H1 (cell line): ENCODE data around the gene POLE. TPM values are rescaled to one million over a fixed set of nuclear protein-coding genes. Genes with fewer than 3 reads are reported as not detected.
A peak's percentile ranks its signal among the peaks of the same experiment; 100 is the strongest.

Experiments
- CTCF ChIA-PET: fragments of 300-600 bp; sonication (Branson Sonifier 250); formaldehyde crosslinking; loops from one replicate; lab custom pipeline; 2021; ENCODE audit not compliant: partially characterized antibody; lab: Charles Lee
- POLR2A ChIA-PET: fragments of 300-600 bp; sonication (Branson Sonifier 250); formaldehyde crosslinking; loops from one replicate; lab custom pipeline; 2021; ENCODE audit warnings: inconsistent platforms; ENCODE audit not compliant: partially characterized antibody; lab: Charles Lee
- DNase-seq, 2 experiments: peaks; one replicate each; pipeline versions ENCODE4 v3.0.0 to v3.0.0-alpha.2; 2010 to 2022; ENCODE audit warnings: low spot score in 2 of 2, low read depth in 1 of 2, mixed read lengths in 1 of 2
- FAIRE-seq: peaks from 2 replicates; lab custom pipeline; 2011; peaks lifted over from hg19 to GRCh38; lab: Jason Lieb, UNC
- H2AFZ ChIP-seq: 2 replicates; pipeline ENCODE4 v1.8.1; 2012; ENCODE audit warnings: low read length, inconsistent platforms
- H2AK5ac ChIP-seq: 2 replicates; pipeline ENCODE4 v1.6.1; 2013; ENCODE audit warnings: low read depth, low read length
- H2BK120ac ChIP-seq: replicated peaks from 2 replicates; pipeline ENCODE3; 2013; ENCODE audit warnings: low read depth, low read length, inconsistent platforms
- H2BK12ac ChIP-seq: 2 replicates; pipeline ENCODE4 v1.6.1; 2013; ENCODE audit warnings: low read depth, low read length
- H2BK15ac ChIP-seq: 2 replicates; pipeline ENCODE4 v1.6.1; 2013; ENCODE audit warnings: low read length
- H2BK20ac ChIP-seq: 2 replicates; pipeline ENCODE4 v1.6.1; 2013; ENCODE audit warnings: low read length
- H2BK5ac ChIP-seq: 2 replicates; pipeline ENCODE4 v1.6.1; 2013; ENCODE audit warnings: low read depth, low read length
- H3K14ac ChIP-seq: 2 replicates; pipeline ENCODE4 v1.6.1; 2013; ENCODE audit warnings: inconsistent platforms; ENCODE audit not compliant: insufficient read length
- H3K18ac ChIP-seq: 2 replicates; pipeline ENCODE4 v1.6.1; 2013; ENCODE audit warnings: low read length; ENCODE audit errors: extremely low read depth
- H3K23ac ChIP-seq: 2 replicates; pipeline ENCODE4 v1.6.1; 2013; ENCODE audit warnings: inconsistent platforms; ENCODE audit not compliant: insufficient read length
- H3K23me2 ChIP-seq: 2 replicates; pipeline ENCODE4 v1.6.1; 2013; ENCODE audit warnings: low read depth, low read length
- H3K27ac ChIP-seq: 2 replicates; pipeline ENCODE4 v1.6.1; 2011; ENCODE audit warnings: low read depth, low read length, inconsistent platforms
- H3K27me3 ChIP-seq, 4 experiments: replicated peaks in 1 of 4; 1 replicate in 1 of 4; 2 replicates in 3 of 4; pipeline versions ENCODE4 v1.6.1 to v1.8.1; 2011 to 2013; ENCODE audit warnings: low read length in 3 of 4, mild to moderate bottlenecking in 3 of 4, inconsistent platforms in 2 of 4, mixed read lengths in 2 of 4, moderate library complexity in 1 of 4; ENCODE audit not compliant: control insufficient read depth in 3 of 4, insufficient read depth in 3 of 4; ENCODE audit errors: extremely low read depth in 1 of 4
- H3K36me3 ChIP-seq, 4 experiments: 2 replicates each; pipeline versions ENCODE4 v1.6.1 to v1.8.1; 2011 to 2013; ENCODE audit warnings: mild to moderate bottlenecking in 4 of 4, low read length in 3 of 4, moderate library complexity in 2 of 4, control low read depth in 1 of 4, inconsistent platforms in 1 of 4; ENCODE audit not compliant: insufficient read depth in 4 of 4, control insufficient read depth in 2 of 4
- H3K4ac ChIP-seq: replicated peaks from 2 replicates; pipeline ENCODE3; 2013; ENCODE audit warnings: low read length, low read depth, mixed read lengths, inconsistent platforms; ENCODE audit not compliant: insufficient read length
- H3K4me1 ChIP-seq, 4 experiments: replicated peaks in 1 of 4; 1 replicate in 1 of 4; 2 replicates in 3 of 4; pipeline versions ENCODE4 v1.6.1 to v1.8.1; 2011 to 2013; ENCODE audit warnings: low read length in 3 of 4, inconsistent platforms in 2 of 4, mixed read lengths in 1 of 4; ENCODE audit not compliant: insufficient read depth in 4 of 4, control insufficient read depth in 3 of 4
- H3K4me2 ChIP-seq, 2 experiments: 2 replicates each; pipeline versions ENCODE4 v1.6.1 to v1.8.1; 2011 to 2013; ENCODE audit warnings: low read depth in 2 of 2, low read length in 2 of 2, control low read depth in 1 of 2, inconsistent platforms in 1 of 2, mild to moderate bottlenecking in 1 of 2; ENCODE audit not compliant: insufficient read depth in 1 of 2
- H3K4me3 ChIP-seq, 4 experiments: fragments of 200-600, 300-600 bp in 1 of 4; sonication (generic), shearing (Covaris generic), sonication (Bioruptor Twin) in 1 of 4; 2 replicates each; pipeline versions ENCODE4 v1.5.1 to v1.8.1; 2011 to 2016; ENCODE audit warnings: low read length in 4 of 4, low read depth in 3 of 4, control low read depth in 2 of 4, inconsistent platforms in 2 of 4, mild to moderate bottlenecking in 2 of 4, mixed read lengths in 1 of 4, moderate library complexity in 1 of 4; ENCODE audit not compliant: insufficient read depth in 2 of 4; ENCODE audit errors: extremely low read depth in 1 of 4
- H3K56ac ChIP-seq: replicated peaks from 2 replicates; pipeline ENCODE3; 2013; ENCODE audit warnings: low read depth, mild to moderate bottlenecking, mixed read lengths, low read length, inconsistent platforms; ENCODE audit not compliant: insufficient read length
- H3K79me1 ChIP-seq: 2 replicates; pipeline ENCODE4 v1.6.1; 2013; ENCODE audit warnings: low read depth, low read length, control low read depth
- H3K79me2 ChIP-seq, 2 experiments: 2 replicates each; pipeline versions ENCODE4 v1.6.1 to v1.8.1; 2012 to 2013; ENCODE audit warnings: low read length in 2 of 2, mild to moderate bottlenecking in 2 of 2, inconsistent platforms in 1 of 2; ENCODE audit not compliant: insufficient read depth in 2 of 2, control insufficient read depth in 1 of 2
- H3K9ac ChIP-seq, 4 experiments: replicated peaks in 1 of 4; 1 replicate in 1 of 4; 2 replicates in 3 of 4; pipeline versions ENCODE4 v1.6.1 to v1.8.1; 2011 to 2013; ENCODE audit warnings: low read depth in 3 of 4, low read length in 3 of 4, control low read depth in 2 of 4, mild to moderate bottlenecking in 2 of 4, moderate library complexity in 2 of 4, inconsistent platforms in 1 of 4; ENCODE audit errors: extremely low read depth in 1 of 4
- H3K9me3 ChIP-seq, 2 experiments: 2 replicates each; pipeline versions ENCODE4 v1.6.1 to v1.8.1; 2012 to 2013; ENCODE audit warnings: mild to moderate bottlenecking in 2 of 2, moderate library complexity in 2 of 2, control low read depth in 1 of 2, inconsistent platforms in 1 of 2, low read depth in 1 of 2, low read length in 1 of 2, mixed read lengths in 1 of 2; ENCODE audit not compliant: insufficient read depth in 2 of 2
- H4K20me1 ChIP-seq, 2 experiments: replicated peaks in 1 of 2; 2 replicates each; pipeline versions ENCODE3 to v1.8.1; 2011 to 2013; ENCODE audit warnings: inconsistent platforms in 2 of 2, low read length in 2 of 2, mild to moderate bottlenecking in 1 of 2; ENCODE audit not compliant: insufficient read depth in 2 of 2, control insufficient read depth in 1 of 2
- H4K5ac ChIP-seq: 2 replicates; pipeline ENCODE4 v1.6.1; 2013; ENCODE audit warnings: low read length, low read depth, mixed read lengths, inconsistent platforms; ENCODE audit not compliant: insufficient read length
- H4K8ac ChIP-seq: 2 replicates; pipeline ENCODE4 v1.8.0; 2013; ENCODE audit warnings: mild to moderate bottlenecking, moderate library complexity, low read length, inconsistent platforms; ENCODE audit not compliant: insufficient read depth; ENCODE audit errors: extremely low read depth
- H4K91ac ChIP-seq: replicated peaks from 2 replicates; pipeline ENCODE3; 2013; ENCODE audit warnings: low read length, mixed read lengths, inconsistent platforms; ENCODE audit not compliant: insufficient read length
- ATF3 ChIP-seq: IDR thresholded peaks from 2 replicates; pipeline ENCODE4 v1.6.1; 2011; ENCODE audit warnings: low read depth, mild to moderate bottlenecking, low read length; ENCODE audit not compliant: insufficient read depth
- EZH2 ChIP-seq: fragments of 200-600 bp; sonication (generic); IDR thresholded peaks from 2 replicates; pipeline ENCODE4 v1.7.1; 2012; ENCODE audit warnings: low read depth, mild to moderate bottlenecking, moderate library complexity, low read length, inconsistent platforms; ENCODE audit not compliant: severe bottlenecking
- KDM1A ChIP-seq: fragments of 200-600, 300-600 bp; sonication (generic); IDR thresholded peaks from 2 replicates; pipeline ENCODE4 v1.7.1; 2016; ENCODE audit warnings: mild to moderate bottlenecking, low read length, borderline replicate concordance
- KDM4A ChIP-seq: IDR thresholded peaks from one replicate; pipeline ENCODE4 v1.7.1; 2012; ENCODE audit warnings: low read depth, mild to moderate bottlenecking, moderate library complexity, low read length, inconsistent platforms; ENCODE audit not compliant: severe bottlenecking
- MAFK ChIP-seq: IDR thresholded peaks from 2 replicates; pipeline ENCODE4 v1.6.1; 2012; ENCODE audit warnings: low read depth, mild to moderate bottlenecking, improper control_type of control experiment, low read length
- PHF8 ChIP-seq: fragments of 200-600 bp; sonication (generic); conservative IDR thresholded peaks from 2 replicates; pipeline ENCODE4 v1.7.1; 2012; ENCODE audit warnings: low read depth, mild to moderate bottlenecking, inconsistent platforms, low read length, moderate library complexity
- POLR2AphosphoS5 ChIP-seq: IDR thresholded peaks from 2 replicates; pipeline ENCODE4 v1.6.1; 2011; ENCODE audit warnings: low read depth, low read length
- RNF2 ChIP-seq: fragments of 200-900, 300-1000 bp; sonication (generic); IDR thresholded peaks from 2 replicates; pipeline ENCODE4 v1.7.1; 2016; ENCODE audit warnings: borderline replicate concordance, low read depth, mild to moderate bottlenecking, antibody characterized with exemption, low read length; ENCODE audit not compliant: poor library complexity, severe bottlenecking; ENCODE audit errors: missing control alignments
- SIN3A ChIP-seq, 2 experiments: IDR thresholded peaks in 1 of 2; conservative IDR thresholded peaks in 1 of 2; 2 replicates each; pipeline ENCODE4 v1.6.1; 2011 to 2012; ENCODE audit warnings: low read length in 2 of 2, improper control_type of control experiment in 1 of 2, low read depth in 1 of 2, mild to moderate bottlenecking in 1 of 2
- YY1 ChIP-seq: IDR thresholded peaks from 2 replicates; pipeline ENCODE4 v1.6.1; 2011; ENCODE audit warnings: low read depth, mild to moderate bottlenecking, low read length
- WGBS, 2 experiments: shearing (Covaris generic) in 1 of 2; methylation state at CpG; one replicate each; pipeline versions ENCODE4 v1.1.6 to v1.1.7; 2013 to 2015; ENCODE audit warnings: low lambda C conversion rate in 2 of 2, mixed read lengths in 2 of 2, inconsistent platforms in 1 of 2, low coverage in 1 of 2, missing lambda C conversion rate in 1 of 2; ENCODE audit not compliant: insufficient replicate concordance in 2 of 2, insufficient coverage in 1 of 2, insufficient read length in 1 of 2; ENCODE audit errors: extremely low coverage in 1 of 2, missing lambda C conversion rate in 1 of 2; 5-methylcytosine and 5-hydroxymethylcytosine counted together
- polyA plus RNA-seq, 7 experiments: library from polyadenylated mRNA; depleted of rRNA in 3 of 7; stranded (reverse) in 5 of 7; unstranded in 2 of 7; fragments of >200 nt in 5 of 7; fragments of 200-250 nt in 2 of 7; gene quantifications; 1 replicate in 5 of 7; 2 replicates in 1 of 7; 4 replicates in 1 of 7; pipeline versions ENCODE4 v1.2.1 to v1.2.3, GENCODE V29; 2011 to 2013; ENCODE audit warnings: missing spikeins in 2 of 7, mixed read lengths in 2 of 7
- total RNA-seq: library from RNA; stranded (reverse); fragmentation: NEBNext Ultra II Directional; extraction: Animal tissue kit (Norgen Biotek cat#: 25700); gene quantifications from 2 replicates; pipeline ENCODE4 v1.2.1, GENCODE V29; 2021

POLE gene
- total and polyA plus RNA-seq, 2 of the 8 experiments (the other 6 are each of a cell fraction or from before 2014, with no cell fraction given) = 59.7 to 115 TPM

GRCh38 chr12:132711080-132711843, 24.1 kb upstream of the POLE start:
- H3K4me3 ChIP-seq = peak overlapping the region; percentile 82 to 94 (median 86)
- H3K79me1 ChIP-seq = peaks cover 9% of the 10 kb centered on the region
- no peak overlapping the region; the same call in 1 of the 2 replicates for H3K18ac ChIP-seq
- peak overlapping the region; percentile 16 for H3K56ac ChIP-seq
- no peak overlapping the region for H2BK15ac ChIP-seq
- no peak overlapping the region for H2BK120ac ChIP-seq
- H4K91ac ChIP-seq = peak overlapping the region; percentile 27
- H2BK5ac ChIP-seq = no peak overlapping the region
- peaks cover 6 to 10% (median 7%) of the 10 kb centered on the region in 4 experiments; a peak in 6 of 8 replicates for H3K36me3 ChIP-seq
- no peak overlapping the region for H2BK20ac ChIP-seq
- peaks cover 3 to 11% of the 10 kb centered on the region in 2 experiments for H4K20me1 ChIP-seq
- no peak overlapping the region for H2AK5ac ChIP-seq
- H4K8ac ChIP-seq = no peak overlapping the region
- no peak overlapping the region for H3K23ac ChIP-seq
- H2AFZ ChIP-seq = no peak overlapping the region
- no peak for FAIRE-seq
- ChIA-PET CTCF (no interaction called here), POLR2A (interaction anchor here (0.8 to 2.6 kb wide), 10 partner anchors 10 to 65 kb away, joined by 3 to 21 read pairs (median 6); partner anchors contain the start of genes POLE and PXMP2)
- H3K23me2 ChIP-seq = peaks cover 6% of the 10 kb centered on the region; the same call in 1 of the 2 replicates
- DNase-seq = peak in 1 of 2 experiments; percentile 72
- WGBS, 2 experiments = 24% methylated on average over 33 of the region's 59 CpGs; no CpG with 5 or more reads in 1 of the 2 experiments
- H3K79me2 ChIP-seq = peaks cover 7 to 33% of the 10 kb centered on the region in 2 experiments
- H3K27ac ChIP-seq = no peak overlapping the region
- H3K27me3 ChIP-seq = no peaks in the 10 kb centered on the region
- no peaks in the 10 kb centered on the region; a peak in 1 of 4 replicates for H3K9me3 ChIP-seq
- H4K5ac ChIP-seq = no peak overlapping the region
- peak overlapping the region; percentile 55 to 74 (median 68) for H3K9ac ChIP-seq
- H3K4me2 ChIP-seq = peak overlapping the region; percentile 51 to 94
- no peak overlapping the region for H3K4ac ChIP-seq
- no peak overlapping the region for H2BK12ac ChIP-seq
- H3K4me1 ChIP-seq = no peaks in the 10 kb centered on the region; a peak in 1 of 7 replicates
- no peak overlapping the region for H3K14ac ChIP-seq
- TF ChIP-seq POLR2AphosphoS5 (no peak), KDM4A (no peak), RNF2 (no peak), PHF8 (peak; percentile 35), MAFK (no peak), SIN3A (conservative IDR thresholded peaks at IDR 0.05 in 1 of 2, IDR thresholded peaks at IDR 0.05 in 1 of 2; ENCODE audit: low read depth in 1 of 2, low read length in 2 of 2) (no peak), ATF3 (no peak), EZH2 (no peak), YY1 (no peak), KDM1A (peak; percentile 90)
